IPS DF 4.7 (cell line): ENCODE measurements around the gene PRPF38B.
"Not testable (repeated sequence)": the region's sequence is repeated elsewhere in the genome, so short reads cannot be mapped to it uniquely, and the experiment has no call there.

Experiments used
- DNase-seq: peaks from one replicate; pipeline ENCODE4 v3.0.0-alpha.2; 2013; ENCODE audit warnings: low spot score; ENCODE audit errors: extremely low read depth

PRPF38B gene

GRCh38 chr1:108679586-108680213, 12.4 kb upstream of the PRPF38B start:
- no peak for DNase-seq

GRCh38 chr1:108681701-108682100, 10.4 kb upstream of the PRPF38B start:
- DNase-seq: not testable (repeated sequence)

- DNase-seq: no peak
Measured at GRCh38 chr1:108685529-108685928, 6.6 kb upstream of the PRPF38B start.

DNA sequence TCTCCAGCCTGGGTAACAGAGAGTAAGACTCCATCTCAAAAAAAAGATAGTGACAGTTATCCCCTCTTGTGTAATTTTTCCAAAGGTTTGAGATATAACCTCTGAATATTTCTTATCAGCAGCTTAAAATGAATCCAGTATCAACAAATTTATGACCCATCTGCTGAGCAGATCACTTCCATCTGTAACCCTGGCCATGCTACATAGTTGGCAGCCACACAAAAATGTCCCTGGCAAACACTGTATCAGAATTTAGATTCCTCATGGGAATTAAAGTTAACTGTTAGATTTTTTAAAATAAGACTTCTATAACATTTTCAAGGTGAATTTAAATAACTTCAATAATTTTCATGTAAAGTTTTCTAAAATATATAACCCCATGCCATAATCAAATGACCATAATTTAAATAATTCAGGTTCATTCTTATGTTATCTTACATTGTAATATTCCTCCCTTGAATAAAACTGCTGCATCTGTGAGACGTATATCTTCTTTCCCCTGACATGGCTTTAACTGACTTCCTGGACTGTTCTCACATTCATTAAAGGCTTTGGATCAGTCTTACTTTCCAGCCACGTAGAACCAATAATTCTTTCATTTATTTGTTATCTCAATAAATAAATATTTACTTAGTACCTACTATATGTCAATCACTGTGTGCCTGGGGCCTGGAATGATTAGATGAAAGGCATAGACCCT, 5.3 kb upstream of the PRPF38B start:
- DNase-seq: no peak

GRCh38 chr1:108691128-108691941, 775 bp upstream of the PRPF38B start:
- DNase-seq: no peak

DNA sequence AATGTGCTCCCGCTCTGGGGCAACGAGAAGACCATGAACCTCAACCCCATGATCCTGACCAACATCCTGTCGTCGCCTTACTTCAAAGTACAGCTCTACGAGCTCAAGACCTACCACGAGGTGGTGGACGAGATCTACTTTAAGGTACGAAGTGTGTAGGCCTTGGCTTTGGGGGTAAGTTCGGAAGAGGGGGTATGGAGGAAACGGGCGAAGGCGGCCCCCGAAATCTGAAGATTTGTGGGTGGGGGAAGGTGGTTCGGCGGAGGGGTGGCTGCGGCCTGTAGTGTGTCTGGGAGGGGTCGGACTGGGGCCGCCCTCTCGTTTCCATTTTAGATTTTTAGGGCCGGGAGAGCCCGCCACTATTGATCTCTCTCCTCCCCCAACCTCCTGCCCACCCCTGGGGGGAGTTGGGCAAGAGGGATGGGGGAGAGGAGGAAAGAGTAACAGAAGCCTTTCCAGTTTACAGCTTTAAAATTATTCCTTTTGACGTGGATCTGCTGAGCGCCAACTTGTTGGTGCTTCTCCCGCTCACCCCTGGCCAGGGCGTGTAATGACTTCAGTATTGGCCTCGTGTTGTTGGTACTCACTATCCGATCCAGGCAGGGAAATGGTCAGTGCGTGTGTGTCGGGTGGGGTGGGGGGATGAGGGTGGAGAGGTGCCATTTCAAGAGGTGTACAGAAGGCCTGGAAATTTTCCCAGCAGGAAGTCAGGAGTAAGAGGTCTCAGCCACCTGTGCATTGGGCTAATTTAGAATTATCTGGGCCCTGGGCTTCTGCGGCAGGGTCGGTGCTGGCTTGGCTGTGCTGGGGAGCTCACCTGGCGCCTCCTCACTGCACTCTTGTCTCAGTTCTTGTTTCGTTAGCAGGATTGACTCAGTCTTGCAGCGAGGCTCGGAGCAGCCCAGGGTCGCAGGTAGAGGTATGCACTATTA, 880 bp downstream of the PRPF38B start:
- DNase-seq: no peak

- no peak for DNase-seq
Measured at GRCh38 chr1:108695535-108695934, 3.4 kb downstream of the PRPF38B start.

DNA sequence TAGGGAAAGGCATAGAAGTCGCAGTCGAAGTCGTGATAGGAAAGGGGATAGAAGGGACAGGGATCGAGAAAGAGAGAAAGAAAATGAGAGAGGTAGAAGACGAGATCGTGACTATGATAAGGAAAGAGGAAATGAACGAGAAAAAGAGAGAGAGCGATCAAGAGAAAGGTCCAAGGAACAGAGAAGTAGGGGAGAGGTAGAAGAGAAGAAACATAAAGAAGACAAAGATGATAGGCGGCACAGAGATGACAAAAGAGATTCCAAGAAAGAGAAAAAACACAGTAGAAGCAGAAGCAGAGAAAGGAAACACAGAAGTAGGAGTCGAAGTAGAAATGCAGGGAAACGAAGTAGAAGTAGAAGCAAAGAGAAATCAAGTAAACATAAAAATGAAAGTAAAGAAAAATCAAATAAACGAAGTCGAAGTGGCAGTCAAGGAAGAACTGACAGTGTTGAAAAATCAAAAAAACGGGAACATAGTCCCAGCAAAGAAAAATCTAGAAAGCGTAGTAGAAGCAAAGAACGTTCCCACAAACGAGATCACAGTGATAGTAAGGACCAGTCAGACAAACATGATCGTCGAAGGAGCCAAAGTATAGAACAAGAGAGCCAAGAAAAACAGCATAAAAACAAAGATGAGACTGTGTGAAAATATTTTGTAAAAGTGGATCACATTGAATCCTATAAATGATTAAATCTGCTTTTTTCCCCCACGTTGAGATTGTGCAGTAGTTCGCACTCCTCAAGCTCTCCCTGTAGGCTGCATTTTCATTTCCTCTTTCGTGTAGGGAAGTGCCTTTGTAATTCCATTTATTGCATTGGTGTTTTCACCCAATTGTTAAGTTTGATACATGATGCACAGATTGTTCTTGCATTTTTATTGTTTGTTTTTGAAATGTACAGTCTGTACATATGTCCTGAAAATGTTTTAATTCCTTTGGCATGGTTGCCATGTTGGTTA, 7.5 kb downstream of the PRPF38B start:
- no peak for DNase-seq

DNA sequence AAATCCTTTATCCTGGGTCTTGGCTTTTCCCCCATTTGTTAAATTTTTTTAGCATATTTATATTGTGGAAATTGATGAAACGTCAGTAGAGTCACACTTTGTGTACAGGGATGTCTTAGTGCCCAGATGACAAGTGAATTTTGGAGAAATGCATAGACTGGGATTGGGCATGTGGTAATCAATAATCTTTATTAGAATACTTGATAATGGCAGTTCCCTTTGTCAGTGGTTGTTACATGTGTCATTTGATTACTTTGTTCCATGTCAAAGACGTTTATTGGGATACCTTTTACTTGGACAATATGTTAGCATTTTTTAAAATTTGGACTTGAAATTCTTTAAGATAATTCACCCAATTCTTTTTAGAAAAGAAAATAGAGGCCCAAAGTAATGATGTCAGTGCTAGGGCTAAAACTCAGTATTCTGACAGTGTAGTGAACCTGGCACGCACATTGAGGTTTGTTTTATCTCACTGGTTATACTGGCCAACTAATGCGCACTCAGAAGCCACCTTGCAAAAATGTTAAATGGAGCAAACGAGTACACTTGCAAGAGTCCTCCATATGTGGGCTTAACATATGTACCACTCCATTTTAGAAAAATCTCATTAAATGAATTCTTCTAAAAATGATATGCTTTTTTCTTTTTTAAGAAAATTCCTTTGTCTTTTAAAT, 9.2 kb downstream of the PRPF38B start:
- no peak for DNase-seq

DNA sequence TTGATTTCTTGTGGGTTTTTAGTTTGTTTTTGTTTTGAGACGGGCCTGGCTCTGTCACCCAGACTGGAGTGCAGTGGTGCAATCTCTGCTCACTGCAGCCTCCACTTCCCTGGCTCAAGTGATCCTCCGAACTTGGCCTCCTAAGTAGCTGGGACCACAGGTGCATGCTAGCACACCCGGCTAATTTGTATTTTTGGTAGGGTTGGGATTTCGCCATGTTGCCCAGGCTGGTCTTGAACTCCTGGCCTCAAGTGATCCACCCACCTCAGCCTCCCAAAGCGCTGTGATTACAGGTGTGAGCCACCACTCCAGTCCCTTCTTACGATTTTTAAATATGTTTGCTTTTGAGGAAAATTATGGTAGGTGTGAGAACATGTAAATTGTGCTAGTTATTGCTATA, 10.0 kb downstream of the PRPF38B start:
- not testable (repeated sequence) for DNase-seq

DNA sequence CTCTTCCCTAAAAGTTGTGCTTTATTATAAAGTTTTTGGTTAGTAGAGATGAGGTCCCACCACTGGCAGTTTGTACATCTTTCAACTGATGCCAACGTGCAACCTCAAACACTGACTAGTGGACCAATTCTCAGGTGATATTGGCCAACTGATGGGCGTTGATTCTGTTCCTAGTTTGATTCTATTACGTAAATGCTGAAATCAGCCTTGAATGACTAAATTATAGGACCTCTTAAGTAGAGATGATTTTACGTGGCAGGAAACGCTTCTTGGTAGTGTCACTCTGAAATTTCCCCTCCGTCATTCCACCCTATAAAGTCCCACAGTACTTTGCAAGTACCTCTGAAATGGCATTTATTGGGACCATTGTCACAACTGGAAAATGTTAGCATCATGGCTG, 11.8 kb downstream of the PRPF38B start:
- DNase-seq: no peak

GRCh38 chr1:108704496-108704895, 12.4 kb downstream of the PRPF38B start:
- DNase-seq: no peak

- no peak for DNase-seq
Measured at GRCh38 chr1:108706643-108707042, 14.5 kb downstream of the PRPF38B start.

DNA sequence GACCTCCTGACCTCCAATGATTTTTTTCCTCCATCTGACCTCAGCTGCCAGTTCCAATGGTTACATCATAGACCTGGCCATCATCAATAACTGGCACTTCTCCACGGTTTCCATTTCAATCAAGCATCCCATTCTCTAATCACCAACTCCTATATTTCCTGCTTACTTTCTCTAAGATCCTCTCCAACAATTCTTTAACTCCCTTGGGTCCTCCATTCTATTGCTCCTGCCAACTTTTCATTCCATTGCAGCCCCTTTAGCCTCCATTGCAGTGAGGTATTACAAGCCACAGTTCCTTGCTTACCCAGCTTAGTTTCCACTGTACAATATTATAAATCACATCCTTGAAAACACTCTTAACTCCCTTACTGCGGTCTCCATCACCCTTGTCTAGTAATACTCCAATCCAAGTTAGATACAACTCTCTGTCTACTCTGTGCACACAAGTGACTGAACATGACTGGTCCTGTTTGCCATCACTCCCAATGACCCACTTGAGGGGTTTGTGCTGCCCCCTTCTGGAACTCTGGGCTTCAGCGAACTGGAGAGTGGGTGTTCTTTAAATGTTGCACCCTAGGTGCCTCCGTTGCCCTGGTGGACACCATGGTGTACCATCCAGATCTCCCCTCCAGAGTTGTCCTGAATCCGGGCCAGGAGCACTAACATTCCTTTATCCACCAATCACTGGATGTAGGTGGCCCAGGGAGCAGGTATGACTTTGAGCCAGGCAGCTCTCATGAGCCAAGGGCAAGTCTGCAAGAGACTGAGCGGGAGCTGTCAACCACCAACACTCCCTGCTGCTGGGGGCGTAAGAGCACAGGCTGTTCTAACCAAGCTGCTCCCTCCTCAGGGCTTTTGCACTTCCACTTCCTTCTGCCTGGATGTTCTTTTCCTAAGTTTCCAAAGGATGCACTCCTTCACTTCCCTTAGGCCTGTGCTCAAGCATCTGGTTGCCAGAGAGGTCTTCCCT, 16.9 kb downstream of the PRPF38B start:
- no peak for DNase-seq

DNA sequence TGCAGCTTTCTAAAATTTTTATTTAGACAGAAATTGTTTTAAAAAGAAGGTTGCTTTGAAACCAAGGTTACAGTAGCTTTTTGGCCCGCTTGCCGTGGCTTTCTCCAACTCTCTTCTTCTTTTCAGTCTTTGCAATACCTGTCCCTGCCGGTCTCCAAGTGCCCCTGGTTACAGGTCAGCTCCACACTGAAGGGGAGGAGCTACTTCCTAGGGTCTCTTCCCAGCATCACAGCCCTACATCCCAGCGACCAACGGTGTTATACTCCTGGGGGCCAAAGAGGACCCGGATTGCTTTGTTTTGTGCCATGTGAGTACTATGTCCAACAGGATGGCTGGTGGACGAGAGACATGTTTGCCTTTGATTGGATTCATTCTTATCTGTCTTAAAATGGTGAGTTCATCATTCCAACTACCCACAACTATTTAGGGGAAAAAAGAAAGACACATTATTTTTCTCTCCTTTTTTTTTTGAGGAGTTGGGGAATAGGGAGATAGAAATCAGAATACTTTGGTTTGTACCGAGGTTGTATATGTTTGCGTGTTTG, 20.6 kb downstream of the PRPF38B start, which contains the start of gene FNDC7:
Gene FNDC7, plus strand, starts transcription at position 303 of the 545 bp plus-strand sequence. Its CDS starts 26 bp downstream, at position 329.
- no peak for DNase-seq

- DNase-seq: no peak
Measured at GRCh38 chr1:108715932-108716331, 23.8 kb downstream of the PRPF38B start.

GRCh38 chr1:108716437-108717230, 24.5 kb downstream of the PRPF38B start:
- no peak for DNase-seq
